Superior temporal gyrus (tissue), 1 donor: ENCODE measurements around the gene TEX261.
A peak's percentile ranks its signal among the peaks of the same experiment; 100 is the strongest.

Source experiments
- DNase-seq: peaks from one replicate; pipeline ENCODE4 v3.0.0-alpha.2; 2016; ENCODE audit errors: extremely low spot score

The TEX261 gene

GRCh38 chr2:70959271-70959761 lies 35.4 kb downstream of the TEX261 start:
- no peak for DNase-seq

DNA sequence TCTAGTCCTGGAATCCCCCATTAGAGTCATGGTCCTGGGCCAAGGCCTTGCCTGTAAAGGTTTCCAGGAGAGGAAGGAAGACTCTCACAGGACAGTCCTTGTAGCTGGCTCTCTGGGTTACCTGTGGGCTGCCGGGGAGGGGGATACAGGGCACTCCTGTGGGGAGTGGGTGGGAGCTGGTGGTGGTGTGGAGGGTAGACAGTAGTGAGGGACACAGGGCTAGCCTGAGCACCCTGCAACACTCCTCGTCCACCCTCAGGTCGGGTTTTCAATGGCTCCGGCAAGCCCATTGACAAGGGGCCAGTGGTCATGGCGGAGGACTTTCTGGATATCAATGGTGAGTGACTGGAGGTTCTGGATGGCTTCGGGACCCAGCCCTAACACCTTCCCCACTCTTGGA lies 35.9 kb downstream of the TEX261 start:
- no peak for DNase-seq

DNA sequence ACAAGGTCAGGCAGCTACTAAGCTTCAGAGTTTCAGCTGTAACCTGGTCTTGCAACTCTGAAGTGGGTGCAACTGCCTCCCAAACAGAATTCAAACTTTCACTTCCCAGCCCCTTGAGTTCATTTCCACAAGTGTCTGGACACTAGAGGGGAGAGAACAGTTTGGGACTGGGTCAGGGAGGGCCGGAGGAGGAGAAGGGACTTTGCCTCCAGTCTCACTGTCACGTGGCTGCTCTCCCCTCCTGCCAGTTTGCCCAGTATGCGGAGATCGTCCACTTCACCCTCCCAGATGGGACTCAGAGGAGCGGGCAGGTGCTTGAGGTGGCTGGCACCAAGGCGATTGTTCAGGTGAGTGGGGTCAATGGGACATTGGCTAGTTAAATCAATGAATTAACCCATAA lies 36.9 kb downstream of the TEX261 start:
- DNase-seq = no peak

DNA sequence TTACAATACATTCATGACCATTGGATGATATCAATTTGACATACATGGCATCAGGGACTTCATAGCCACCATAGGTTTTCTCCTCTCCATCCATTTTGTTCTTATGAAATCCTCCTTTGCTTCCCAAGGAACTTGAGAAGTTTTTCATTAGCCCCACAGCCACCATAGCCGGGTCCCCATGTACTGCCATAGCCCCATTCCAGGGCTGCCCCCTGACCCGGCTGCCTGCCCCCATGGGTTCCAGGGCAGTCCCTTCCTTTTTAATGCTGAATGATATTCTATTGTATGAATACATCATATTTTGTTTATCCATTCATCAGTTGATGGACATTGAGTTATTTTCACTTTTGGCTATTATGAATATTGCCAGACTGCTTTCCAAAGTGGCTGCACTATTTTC lies 38.5 kb downstream of the TEX261 start:
- DNase-seq = no peak

DNA sequence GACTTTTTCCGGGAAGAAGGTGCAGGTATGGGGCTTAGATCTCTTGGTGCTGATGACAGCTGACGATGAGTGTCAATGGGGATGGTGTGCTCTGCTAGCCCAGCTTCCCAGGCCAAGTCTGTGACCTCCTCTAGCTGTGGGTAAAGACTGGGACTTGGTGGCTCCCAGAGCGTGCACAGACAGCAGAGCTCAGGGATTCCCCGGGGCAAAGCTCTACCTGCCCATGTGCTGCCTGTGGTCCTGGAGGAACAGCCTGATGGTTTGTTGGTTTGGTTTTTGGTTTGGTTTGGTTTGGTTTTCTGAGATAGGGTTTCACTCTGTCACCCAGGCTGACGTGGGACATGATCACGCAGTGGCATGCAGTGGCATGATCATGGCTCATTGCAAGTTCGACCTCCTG lies 39.8 kb downstream of the TEX261 start:
- no peak for DNase-seq

GRCh38 chr2:70949086-70949485 lies 45.6 kb downstream of the TEX261 start:
- DNase-seq = no peak

GRCh38 chr2:70948337-70949003 lies 46.2 kb downstream of the TEX261 start:
- peak; percentile 86 for DNase-seq

GRCh38 chr2:70947556-70948184 lies 47.0 kb downstream of the TEX261 start:
- DNase-seq = no peak

DNA sequence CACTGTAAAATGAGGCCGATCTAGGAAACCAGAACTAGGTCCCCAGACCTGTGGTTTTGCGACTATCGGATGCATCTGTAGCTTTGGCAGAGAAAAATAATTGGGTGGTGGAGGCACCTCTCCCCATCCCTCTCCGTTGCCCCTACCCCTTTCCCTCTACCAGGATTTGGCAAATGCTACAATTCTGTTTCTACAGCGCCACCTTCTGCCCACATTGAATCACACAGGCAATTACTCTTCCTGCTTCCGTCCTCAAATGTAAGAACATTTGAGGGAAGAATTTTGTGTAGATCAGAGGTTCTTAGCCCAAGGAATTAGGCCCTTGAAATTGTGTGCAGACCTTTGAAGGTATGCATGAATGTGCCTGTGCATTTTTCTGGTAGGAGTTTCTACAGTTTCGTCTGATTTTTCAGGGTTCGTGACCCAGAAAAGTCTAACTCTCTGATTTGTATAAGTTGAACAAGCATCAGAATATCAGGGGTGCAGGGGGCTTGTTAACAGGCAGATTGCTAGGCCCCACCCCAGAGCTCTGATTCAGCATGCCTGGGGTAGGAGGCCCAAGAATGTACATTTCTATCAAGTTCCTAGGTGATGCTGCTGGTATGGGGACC lies 47.7 kb downstream of the TEX261 start:
- peak; percentile 83 for DNase-seq

DNA sequence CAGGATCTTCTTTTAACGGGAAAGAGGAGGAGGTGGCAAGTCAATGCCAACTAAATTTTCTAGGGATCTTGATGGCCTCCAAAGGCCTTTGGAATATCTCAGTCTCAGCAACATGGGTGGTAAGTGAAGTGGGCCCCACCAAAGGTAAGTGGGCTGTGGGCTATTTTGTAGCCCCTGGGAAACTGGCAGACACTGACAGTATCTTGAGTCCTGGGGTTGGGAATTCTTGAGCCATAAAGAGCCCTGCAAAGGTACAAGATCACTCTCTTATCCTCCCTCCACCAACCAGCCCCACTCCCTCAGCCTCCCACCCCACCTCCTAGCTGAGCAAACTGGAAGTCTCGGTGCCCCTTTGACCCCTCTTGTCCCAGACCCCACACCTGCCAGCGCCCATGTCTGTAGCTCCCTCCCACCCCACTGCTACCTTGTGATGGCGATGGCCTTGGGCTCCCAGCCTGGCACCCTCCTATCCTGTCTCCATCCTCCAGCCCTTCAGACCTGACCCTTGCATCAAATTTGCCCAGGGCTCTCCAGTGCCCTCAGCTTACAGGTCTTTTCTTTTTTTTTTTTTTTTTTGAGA lies 50.5 kb downstream of the TEX261 start:
- DNase-seq = no peak

DNA sequence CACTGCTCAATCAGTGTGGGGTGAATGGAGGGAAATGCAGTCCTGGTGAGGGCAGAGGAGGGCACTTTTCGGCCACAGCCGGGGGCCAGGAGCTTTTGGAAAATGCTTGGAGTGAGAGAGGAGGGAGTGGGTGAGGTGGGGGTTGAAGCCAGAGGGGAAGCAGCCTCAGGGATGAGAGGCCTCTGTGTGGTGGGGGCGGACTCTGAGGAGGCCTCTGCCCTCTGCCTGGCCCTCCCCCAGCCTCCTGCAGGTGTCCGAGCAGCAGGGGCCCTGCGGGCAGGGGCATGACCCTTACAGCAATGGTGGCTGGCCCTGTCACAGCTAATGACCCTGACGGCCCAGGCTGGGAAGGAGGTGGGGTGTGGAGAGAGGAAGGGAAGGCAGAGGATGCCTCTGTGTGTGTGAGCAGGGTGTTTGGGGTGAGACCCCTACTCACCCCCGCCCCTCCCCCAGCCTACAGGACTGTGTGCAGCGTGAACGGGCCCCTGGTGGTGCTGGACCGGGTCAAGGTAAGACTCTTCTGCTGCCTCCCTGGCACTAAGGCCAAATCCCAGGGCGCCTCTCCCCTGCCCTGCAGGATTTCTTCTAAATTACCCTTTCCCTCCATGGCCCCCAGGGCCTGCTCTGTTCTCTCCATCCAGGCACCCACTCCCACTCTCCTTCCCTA lies 51.3 kb downstream of the TEX261 start:
- no peak for DNase-seq

DNA sequence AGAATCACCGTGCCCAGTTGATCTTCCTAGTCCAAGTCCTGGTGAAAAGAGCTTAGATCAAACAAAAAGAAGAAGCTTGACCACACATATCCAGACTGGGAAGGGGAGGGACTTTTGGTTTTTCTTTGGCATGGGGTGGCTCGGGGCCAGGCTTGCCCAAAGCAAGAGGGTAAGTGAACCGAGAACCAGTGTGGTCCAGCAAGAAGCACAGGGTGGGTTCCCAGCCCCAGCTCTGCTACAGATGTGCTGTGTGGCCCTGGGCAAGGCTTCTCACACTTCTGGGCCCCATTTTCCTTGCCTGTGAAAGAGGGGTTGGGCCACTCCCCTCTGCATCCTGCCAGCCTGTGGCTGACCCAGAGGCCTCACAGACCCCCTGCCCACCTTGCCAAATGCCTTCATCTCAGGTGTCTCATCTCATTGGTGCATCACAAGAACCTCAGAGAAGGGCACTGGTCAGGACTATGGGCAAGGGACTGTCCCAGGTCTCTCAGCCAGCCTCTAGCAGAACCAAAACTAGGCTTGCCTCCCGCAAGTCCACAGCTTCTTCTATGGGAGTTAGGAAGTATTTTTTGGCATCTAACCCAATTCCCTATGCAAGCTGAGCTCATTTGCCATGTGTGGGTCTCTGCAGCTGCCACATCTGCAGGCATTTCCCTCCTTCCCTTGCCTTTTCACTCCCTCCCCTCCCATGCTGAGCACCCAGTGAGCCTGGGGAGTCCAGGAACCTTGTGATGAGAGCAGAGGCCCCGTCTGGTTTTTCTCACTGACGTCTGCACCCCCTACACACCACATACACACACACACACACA lies 52.1 kb downstream of the TEX261 start:
- no peak for DNase-seq

DNA sequence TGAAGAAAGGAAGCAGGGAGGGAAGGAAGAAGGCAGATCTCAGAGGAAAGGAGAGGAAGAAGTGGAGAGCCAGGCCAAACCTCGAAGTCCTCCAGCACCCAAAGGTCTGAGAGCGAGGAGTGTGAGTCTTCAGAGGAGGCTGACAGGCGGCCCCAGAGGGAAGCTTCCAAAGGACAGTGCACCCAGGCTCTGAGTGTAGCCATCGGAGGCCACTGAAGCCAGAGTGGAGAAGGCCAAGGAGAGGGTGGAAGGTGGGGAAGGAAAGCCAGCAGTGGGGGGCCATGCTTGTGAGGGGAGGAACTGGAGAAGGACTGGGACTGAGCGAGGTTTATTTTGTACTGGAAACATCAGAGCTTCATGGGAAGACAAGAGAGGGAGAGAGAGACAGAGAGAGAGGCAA lies 53.0 kb downstream of the TEX261 start:
- no peak for DNase-seq

- no peak for DNase-seq
Measured at GRCh38 chr2:70941186-70941585, 53.5 kb downstream of the TEX261 start.

GRCh38 chr2:70939839-70940580 lies 54.7 kb downstream of the TEX261 start:
- DNase-seq = no peak

DNA sequence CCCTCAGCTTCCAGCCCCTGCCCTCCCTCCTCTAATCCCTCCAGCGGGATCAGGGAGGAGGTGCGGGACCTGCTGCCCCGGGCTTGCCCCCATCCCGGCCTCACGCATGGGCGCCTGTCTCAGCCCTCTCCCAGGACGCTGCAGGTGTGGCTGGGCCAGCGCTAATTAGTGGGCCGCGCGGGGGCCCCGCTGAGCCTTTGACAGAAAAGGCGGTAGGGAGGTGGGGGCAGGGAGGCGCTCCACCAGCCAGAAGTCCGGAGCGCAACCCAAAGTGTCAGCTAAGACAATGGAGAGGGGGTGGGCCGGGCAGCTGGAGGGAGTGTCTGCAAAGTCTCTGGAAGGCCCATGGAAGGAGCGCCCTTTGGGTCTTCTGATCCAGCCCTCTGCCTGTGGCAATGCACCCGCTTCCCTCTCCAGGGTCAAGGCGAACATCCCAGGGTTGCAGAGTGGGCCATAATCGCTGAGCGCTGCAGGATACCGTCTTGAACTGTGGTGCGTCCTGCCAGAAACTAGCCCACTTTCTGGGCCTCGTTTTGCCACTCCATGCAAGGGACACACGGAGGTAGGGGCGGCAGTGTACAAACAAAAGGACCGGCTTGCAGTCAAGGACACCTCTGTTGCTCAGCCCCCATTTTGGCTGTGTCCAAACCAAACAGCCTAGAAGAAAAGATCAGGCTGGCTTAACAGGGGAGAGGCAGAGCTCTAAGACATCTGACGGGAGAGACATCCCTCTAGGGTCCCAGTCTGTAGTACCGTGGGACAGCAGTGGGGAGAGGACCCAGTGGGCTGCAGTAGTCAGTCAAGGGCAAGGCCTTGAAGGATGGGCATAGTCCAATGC lies 55.5 kb downstream of the TEX261 start:
- DNase-seq = no peak

DNA sequence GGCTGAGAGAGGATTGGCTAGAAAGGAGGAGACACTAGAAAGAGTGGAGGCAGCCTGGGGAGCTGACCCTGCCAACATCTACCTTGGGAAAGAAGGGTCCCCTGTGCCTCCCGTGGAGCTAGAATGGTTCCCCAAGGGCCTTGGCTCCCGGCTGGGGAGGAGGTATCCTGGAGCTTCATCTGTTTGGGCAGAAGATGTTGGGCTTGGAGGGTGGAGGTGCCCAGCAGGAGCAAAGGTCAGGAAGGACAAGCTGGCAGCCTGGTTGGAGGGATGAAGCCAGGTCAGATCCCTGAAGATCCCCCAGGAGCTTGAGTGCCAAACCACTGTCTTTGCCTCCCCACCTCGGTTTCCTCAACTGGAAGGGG lies 56.1 kb downstream of the TEX261 start:
- no peak for DNase-seq

GRCh38 chr2:70937866-70938585 lies 56.6 kb downstream of the TEX261 start:
- DNase-seq = no peak
